GM19372 (cell line): Measurements from ENCODE around the gene UBAP1.
A peak's percentile ranks its signal among the peaks of the same experiment; 100 is the strongest.
"Not testable (repeated sequence)": the region's sequence is repeated elsewhere in the genome, so short reads cannot be mapped to it uniquely, and the experiment has no call there.

Experiments
- ATAC-seq: cut with Tn5 transposase; IDR thresholded peaks from one replicate; pipeline ENCODE4 v1.9.1; 2021; ENCODE audit warnings: mild to moderate bottlenecking, low read depth, moderate library complexity; ENCODE audit not compliant: unreplicated experiment

Gene UBAP1

GRCh38 chr9:34177593-34178435 lies 1.0 kb upstream of the UBAP1 start:
- ATAC-seq: no peak

DNA sequence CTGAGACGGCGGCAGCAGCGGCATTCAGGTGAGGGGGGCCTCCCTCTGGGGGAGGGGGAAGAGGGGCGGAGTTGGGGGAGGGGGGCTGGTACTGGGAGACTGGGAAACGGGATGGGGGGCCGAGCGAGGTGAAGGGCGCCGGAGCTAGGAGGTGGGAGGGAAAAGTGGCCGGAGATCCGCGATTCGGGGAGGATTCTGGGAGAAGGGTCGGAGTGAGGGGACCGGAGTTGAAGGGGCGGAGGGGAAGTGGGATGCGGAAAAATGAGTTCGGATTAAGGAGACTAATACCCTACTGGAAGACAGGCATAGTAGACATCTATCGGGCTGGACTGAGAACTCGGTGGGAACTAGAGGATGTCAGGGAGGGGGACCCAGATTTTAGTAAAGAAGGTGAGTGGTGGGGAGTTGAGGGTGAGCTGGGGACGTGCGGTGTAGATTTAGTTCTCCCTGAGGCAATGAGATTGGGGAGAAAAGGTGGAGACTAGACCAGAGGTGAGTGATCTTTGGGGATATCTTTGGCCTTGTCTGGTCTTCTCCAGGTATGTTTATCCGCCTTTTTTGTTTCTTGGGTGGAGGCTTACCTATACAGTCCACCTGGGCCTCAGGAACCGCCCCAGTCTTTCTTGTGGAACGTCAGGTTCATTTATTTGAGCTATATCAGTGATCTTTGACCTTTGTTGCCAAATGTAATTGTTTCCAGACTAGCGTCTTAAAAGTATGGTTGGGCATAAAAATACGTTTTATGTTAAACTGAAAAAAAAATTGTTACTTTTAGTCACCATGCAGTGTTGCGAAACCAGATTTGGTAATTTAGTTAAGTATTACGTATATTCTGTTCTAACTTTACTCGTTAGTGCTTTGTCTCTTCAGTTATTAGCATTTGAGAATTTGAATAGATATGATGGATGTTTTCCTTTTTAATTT lies 632 bp downstream of the UBAP1 start:
- ATAC-seq: no peak

DNA sequence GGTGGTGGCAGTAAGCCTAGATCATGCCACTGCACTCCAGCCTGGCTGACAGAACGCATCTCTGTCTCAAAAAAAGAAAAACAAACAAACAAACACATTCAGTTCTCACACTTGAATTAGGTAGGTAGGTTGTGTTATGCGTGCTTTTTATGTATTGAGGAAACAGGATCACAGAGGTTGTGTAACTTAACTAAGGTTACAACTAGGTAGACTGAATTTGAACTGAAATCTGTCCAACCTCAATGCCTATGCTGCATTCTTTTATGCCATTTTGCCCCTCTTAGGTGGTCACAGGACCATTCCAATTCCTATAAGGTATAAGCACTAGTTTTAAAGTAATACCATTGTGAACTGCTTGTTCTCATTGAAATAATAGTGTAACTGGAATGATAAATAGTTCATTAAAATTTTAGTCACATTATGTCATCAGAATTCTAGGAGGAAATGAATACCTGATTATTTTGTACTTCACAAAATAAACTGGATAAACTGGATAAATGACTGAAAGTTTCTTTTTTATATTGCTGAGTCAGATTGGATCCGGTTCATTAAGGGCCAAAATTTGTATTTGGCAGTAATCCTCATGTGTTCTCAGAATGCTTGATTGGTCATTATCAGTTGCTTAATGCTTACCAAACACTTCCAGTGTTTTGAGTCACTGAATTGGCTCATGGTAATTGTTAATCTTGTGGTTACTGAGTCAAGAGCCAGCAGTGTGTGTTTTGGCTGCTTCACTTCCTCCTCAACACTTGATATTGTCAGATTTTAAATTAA lies 7.1 kb downstream of the UBAP1 start:
- peak; percentile 70 for ATAC-seq

GRCh38 chr9:34187891-34188240 lies 9.0 kb downstream of the UBAP1 start:
- ATAC-seq: no peak

GRCh38 chr9:34190996-34191892 lies 12.4 kb downstream of the UBAP1 start:
- ATAC-seq: no peak

- ATAC-seq: no peak
These were observed 16.3 kb downstream of the UBAP1 start for GRCh38 chr9:34195143-34195542.

- not testable (repeated sequence) for ATAC-seq
These were observed 18.4 kb downstream of the UBAP1 start for GRCh38 chr9:34197286-34197685.

GRCh38 chr9:34197756-34198711 lies 19.2 kb downstream of the UBAP1 start:
- no peak for ATAC-seq

GRCh38 chr9:34200092-34200491 lies 21.2 kb downstream of the UBAP1 start:
- ATAC-seq: no peak

GRCh38 chr9:34203275-34203991 lies 24.6 kb downstream of the UBAP1 start:
- ATAC-seq: no peak

GRCh38 chr9:34203992-34204635 lies 25.3 kb downstream of the UBAP1 start:
- no peak for ATAC-seq

DNA sequence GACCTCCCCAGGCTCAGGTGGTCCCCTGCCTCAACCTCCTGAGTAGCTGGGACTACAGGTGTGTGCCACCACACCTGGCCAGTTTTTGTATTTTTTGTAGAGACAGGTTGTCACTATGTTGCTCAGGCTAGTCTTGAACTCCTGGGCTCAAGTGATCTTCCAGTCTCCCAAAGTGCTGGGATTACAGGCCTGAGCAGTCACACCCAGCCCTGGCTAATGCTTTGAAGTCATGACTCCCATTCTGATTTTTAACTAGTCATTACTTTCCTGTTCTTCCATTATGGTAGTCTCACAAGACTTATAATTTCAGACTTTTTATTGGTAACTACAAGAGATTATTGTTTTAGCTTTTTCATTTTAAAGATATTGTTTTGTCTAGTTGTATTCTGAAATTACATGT lies 26.3 kb downstream of the UBAP1 start:
- ATAC-seq: no peak

GRCh38 chr9:34206561-34206960 lies 27.7 kb downstream of the UBAP1 start:
- ATAC-seq: no peak

- ATAC-seq: no peak
These were observed 32.6 kb downstream of the UBAP1 start for GRCh38 chr9:34211395-34211794.

DNA sequence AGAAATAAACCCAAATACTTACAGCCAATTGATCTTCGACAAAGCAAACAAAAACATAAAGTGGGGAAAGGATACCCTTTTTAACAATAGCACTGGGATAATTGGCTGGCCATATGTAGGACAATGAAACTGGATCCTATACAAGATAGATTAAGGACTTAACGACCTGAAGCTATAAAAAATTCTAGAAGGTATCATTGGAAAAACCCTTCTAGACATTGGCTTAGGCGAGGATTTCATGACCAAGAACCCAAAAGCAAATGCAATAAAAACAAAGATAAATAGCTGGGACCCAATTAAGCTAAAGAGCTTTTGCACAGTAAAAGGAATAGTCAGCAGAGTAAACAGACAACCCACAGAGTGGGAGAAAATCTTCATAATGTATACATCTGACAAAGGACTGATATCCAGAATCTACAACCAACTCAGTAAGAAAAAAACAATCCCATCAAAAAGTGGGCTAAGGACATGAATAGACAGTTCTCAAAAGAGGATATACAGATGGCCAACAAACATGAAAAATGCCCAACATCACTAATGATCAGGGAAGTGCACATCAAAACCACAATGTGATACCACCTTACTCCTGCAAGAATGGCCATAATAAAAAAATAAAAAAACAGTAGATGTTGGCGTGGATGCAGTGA lies 35.6 kb downstream of the UBAP1 start:
- ATAC-seq: not testable (repeated sequence)

- no peak for ATAC-seq
These were observed 37.5 kb downstream of the UBAP1 start for GRCh38 chr9:34216325-34216724.

- ATAC-seq: not testable (repeated sequence)
These were observed 38.2 kb downstream of the UBAP1 start for GRCh38 chr9:34217015-34217414.
